ENCODE measurements around the gene MVD. TPM values are rescaled to one million over a fixed set of nuclear protein-coding genes. Genes with fewer than 3 reads are reported as not detected.

MVD gene
- total and polyA plus RNA-seq, 3 experiments from 2014 or later, result 25.6 to 59.7 (median 58.0) TPM

GRCh38 chr16:88690341-88691128 lies 27.6 kb upstream of the MVD start:
- H3K4me3 ChIP-seq (ENCODE audit: low read length), result no peak overlapping the region
- no peaks in the 10 kb centered on the region for H3K9me3 Mint-ChIP-seq
- ChIA-PET POLR2A (interaction anchor here (2.0 kb wide), 1 partner anchor 10 kb away, joined by 9 read pairs; no protein-coding TSS in a partner anchor), CTCF (no interaction called here)
- no peak for DNase-seq
- no peak overlapping the region for H3K27ac ChIP-seq (ENCODE audit: low read depth, low read length)
- no peaks in the 10 kb centered on the region for H3K9me3 ChIP-seq (ENCODE audit: low read length)
- H3K27me3 ChIP-seq (ENCODE audit: insufficient read depth, low read length, poor library complexity, severe bottlenecking), result no peaks in the 10 kb centered on the region
- no peaks in the 10 kb centered on the region for H3K36me3 ChIP-seq (ENCODE audit: insufficient read depth, low read length)
- H3K36me3 Mint-ChIP-seq, result peaks cover 0 to 5% (median 0%) of the 10 kb centered on the region in 3 donors
- peak overlapping the region; percentile 17 to 88 (median 68) for H3K27ac Mint-ChIP-seq
- H3K27me3 Mint-ChIP-seq, result no peaks in the 10 kb centered on the region
- H3K4me1 Mint-ChIP-seq, result peaks cover 24 to 66% (median 32%) of the 10 kb centered on the region in 3 donors
- H3K4me1 ChIP-seq (ENCODE audit: insufficient read depth, low read length), result peaks cover 47% of the 10 kb centered on the region
- peak overlapping the region in 4 of 7 donors; percentile 46 to 80 (median 54) for H3K4me3 Mint-ChIP-seq

GRCh38 chr16:88688013-88688778 lies 25.3 kb upstream of the MVD start:
- Histone ChIP-seq H3K36me3 (ENCODE audit: insufficient read depth, low read length) (no peaks in the 10 kb centered on the region), H3K4me3 (ENCODE audit: low read length) (no peak overlapping the region), H3K9me3 (ENCODE audit: low read length) (no peaks in the 10 kb centered on the region), H3K27me3 (ENCODE audit: insufficient read depth, low read length, poor library complexity, severe bottlenecking) (no peaks in the 10 kb centered on the region), H3K27ac (ENCODE audit: low read depth, low read length) (no peak overlapping the region), H3K4me1 (ENCODE audit: insufficient read depth, low read length) (peaks cover 66% of the 10 kb centered on the region)
- no peak for DNase-seq
- Mint-ChIP-seq H3K27ac (peak overlapping the region in 2 of 8 donors; percentile 58 to 63), H3K27me3 (no peaks in the 10 kb centered on the region), H3K36me3 (peaks cover 0 to 2% (median 0%) of the 10 kb centered on the region in 3 donors), H3K4me1 (peaks cover 35 to 74% (median 39%) of the 10 kb centered on the region in 3 donors), H3K4me3 (peak overlapping the region in 3 of 7 donors; percentile 32 to 56 (median 49)), H3K9me3 (no peaks in the 10 kb centered on the region)
- CTCF ChIA-PET, result interaction anchor here (1.2 to 2.2 kb wide), 5 partner anchors 8 to 49 kb away, joined by 3 to 11 read pairs (median 4); no protein-coding TSS in a partner anchor
- POLR2A ChIA-PET, result interaction anchor here (0.6 kb wide), 1 partner anchor 529 kb away, joined by 3 read pairs; the partner anchor contains the start of gene ZNF778

GRCh38 chr16:88687676-88688012 lies 24.8 kb upstream of the MVD start:
- no peaks in the 10 kb centered on the region for H3K27me3 ChIP-seq (ENCODE audit: insufficient read depth, low read length, poor library complexity, severe bottlenecking)
- Mint-ChIP-seq H3K4me3 (peak overlapping the region in 4 of 7 donors; percentile 38 to 64 (median 48)), H3K4me1 (peaks cover 30 to 69% (median 34%) of the 10 kb centered on the region in 3 donors), H3K27me3 (no peaks in the 10 kb centered on the region), H3K36me3 (peaks cover 0 to 2% (median 0%) of the 10 kb centered on the region in 3 donors), H3K27ac (peak overlapping the region in 1 of 8 donors; percentile 36), H3K9me3 (no peaks in the 10 kb centered on the region)
- H3K36me3 ChIP-seq (ENCODE audit: insufficient read depth, low read length), result no peaks in the 10 kb centered on the region
- no peak overlapping the region for H3K27ac ChIP-seq (ENCODE audit: low read depth, low read length)
- H3K4me1 ChIP-seq (ENCODE audit: insufficient read depth, low read length), result peaks cover 61% of the 10 kb centered on the region
- no peak overlapping the region for H3K4me3 ChIP-seq (ENCODE audit: low read length)
- CTCF ChIA-PET, result interaction anchor here (1.2 to 2.2 kb wide), 6 partner anchors 8 to 117 kb away, joined by 3 to 11 read pairs (median 4); partner anchors contain the start of gene ZC3H18
- DNase-seq, result no peak
- POLR2A ChIA-PET, result interaction anchor here (0.6 to 1.2 kb wide), 3 partner anchors 13 to 530 kb away, joined by 3 to 5 read pairs (median 3); partner anchors contain the start of gene ZNF778
- H3K9me3 ChIP-seq (ENCODE audit: low read length), result no peaks in the 10 kb centered on the region

GRCh38 chr16:88687254-88687576 lies 24.3 kb upstream of the MVD start:
- H3K27me3 ChIP-seq (ENCODE audit: insufficient read depth, low read length, poor library complexity, severe bottlenecking), result no peaks in the 10 kb centered on the region
- Mint-ChIP-seq H3K36me3 (peaks cover 0 to 2% (median 0%) of the 10 kb centered on the region in 3 donors), H3K9me3 (no peaks in the 10 kb centered on the region), H3K27ac (peak overlapping the region in 2 of 8 donors; percentile 66), H3K4me3 (peak overlapping the region in 5 of 7 donors; percentile 38 to 86 (median 48)), H3K4me1 (peaks cover 31 to 69% (median 35%) of the 10 kb centered on the region in 3 donors), H3K27me3 (no peaks in the 10 kb centered on the region)
- no peaks in the 10 kb centered on the region for H3K36me3 ChIP-seq (ENCODE audit: insufficient read depth, low read length)
- no peak for DNase-seq
- ChIA-PET POLR2A (interaction anchor here (0.8 to 1.2 kb wide), 3 partner anchors 13 to 67 kb away, joined by 3 to 5 read pairs (median 4); no protein-coding TSS in a partner anchor), CTCF (interaction anchor here (1.2 to 2.2 kb wide), 6 partner anchors 9 to 117 kb away, joined by 3 to 11 read pairs (median 4); partner anchors contain the start of gene ZC3H18)
- H3K4me1 ChIP-seq (ENCODE audit: insufficient read depth, low read length), result peaks cover 60% of the 10 kb centered on the region
- H3K27ac ChIP-seq (ENCODE audit: low read depth, low read length), result no peak overlapping the region
- no peak overlapping the region for H3K4me3 ChIP-seq (ENCODE audit: low read length)
- no peaks in the 10 kb centered on the region for H3K9me3 ChIP-seq (ENCODE audit: low read length)

GRCh38 chr16:88686439-88687253 lies 23.8 kb upstream of the MVD start, which contains the start of gene SNAI3:
Gene SNAI3 (minus strand): TSS chr16:88686507. CDS start chr16:88686406, 101 bp downstream.
- CTCF ChIA-PET, result interaction anchor here (1.2 to 2.2 kb wide), 6 partner anchors 9 to 116 kb away, joined by 3 to 26 read pairs (median 4); partner anchors contain the start of gene ZC3H18
- no peaks in the 10 kb centered on the region for H3K9me3 ChIP-seq (ENCODE audit: low read length)
- H3K36me3 ChIP-seq (ENCODE audit: insufficient read depth, low read length), result no peaks in the 10 kb centered on the region
- Mint-ChIP-seq H3K4me1 (peaks cover 31 to 69% (median 35%) of the 10 kb centered on the region in 3 donors), H3K9me3 (no peaks in the 10 kb centered on the region), H3K36me3 (peaks cover 0 to 4% (median 0%) of the 10 kb centered on the region in 3 donors), H3K27me3 (no peaks in the 10 kb centered on the region), H3K27ac (peak within 1 kb of the TSS; percentile 31 to 98 (median 75)), H3K4me3 (peak within 1 kb of the TSS; percentile 80 to 94 (median 84))
- DNase-seq, result peak; percentile 76 to 89 (median 83)
- POLR2A ChIA-PET, result interaction anchor here (0.6 to 1.2 kb wide), 6 partner anchors 14 to 92 kb away, joined by 3 to 5 read pairs (median 3); no protein-coding TSS in a partner anchor
- H3K27ac ChIP-seq (ENCODE audit: low read depth, low read length), result peak within 1 kb of the TSS; percentile 70
- H3K4me1 ChIP-seq (ENCODE audit: insufficient read depth, low read length), result peaks cover 60% of the 10 kb centered on the region
- H3K27me3 ChIP-seq (ENCODE audit: insufficient read depth, low read length, poor library complexity, severe bottlenecking), result no peaks in the 10 kb centered on the region
- H3K4me3 ChIP-seq (ENCODE audit: low read length), result peak within 1 kb of the TSS; percentile 81

- no peaks in the 10 kb centered on the region for H3K9me3 ChIP-seq (ENCODE audit: low read length)
- Mint-ChIP-seq H3K27ac (peak overlapping the region in 5 of 8 donors; percentile 36 to 83 (median 66)), H3K4me3 (peak overlapping the region; percentile 80 to 94 (median 84)), H3K36me3 (peaks cover 0 to 8% (median 0%) of the 10 kb centered on the region in 3 donors), H3K4me1 (peaks cover 33 to 69% (median 35%) of the 10 kb centered on the region in 3 donors), H3K27me3 (no peaks in the 10 kb centered on the region), H3K9me3 (no peaks in the 10 kb centered on the region)
- ChIA-PET CTCF (interaction anchor here (1.2 to 2.2 kb wide), 3 partner anchors 18 to 69 kb away, joined by 3 to 26 read pairs (median 8); no protein-coding TSS in a partner anchor), POLR2A (interaction anchor here (0.6 to 1.1 kb wide), 4 partner anchors 17 to 93 kb away, joined by 3 to 4 read pairs (median 3); no protein-coding TSS in a partner anchor)
- DNase-seq, result peak in 4 of 5 donors; percentile 44 to 75 (median 52)
- H3K4me1 ChIP-seq (ENCODE audit: insufficient read depth, low read length), result peaks cover 60% of the 10 kb centered on the region
- H3K4me3 ChIP-seq (ENCODE audit: low read length), result peak overlapping the region; percentile 81
- H3K27me3 ChIP-seq (ENCODE audit: insufficient read depth, low read length, poor library complexity, severe bottlenecking), result no peaks in the 10 kb centered on the region
- peaks cover under 1% of the 10 kb centered on the region for H3K36me3 ChIP-seq (ENCODE audit: insufficient read depth, low read length)
- H3K27ac ChIP-seq (ENCODE audit: low read depth, low read length), result peak overlapping the region; percentile 70
Measured at GRCh38 chr16:88686062-88686438, 23.2 kb upstream of the MVD start.
